IMR-90 (cell line): ENCODE results near the gene SHISAL1. TPM values are rescaled to one million over a fixed set of nuclear protein-coding genes. Genes with fewer than 3 reads are reported as not detected.

ENCODE experiments used
- ATAC-seq: fragments of 200-7000 bp; cut with Tn5 transposase; 2 replicates; pipeline ENCODE4 v1.9.1; 2020; ENCODE audit warnings: low read depth, mild to moderate bottlenecking, moderate library complexity
- BruUV-seq: library from RNA; stranded (reverse); fragments of 400-500 nt; replicated peaks from 2 replicates; lab custom pipeline; 2021; lab: Mats Ljungman, UMichigan
- CTCF ChIA-PET: fragments of 300-600 bp; formaldehyde crosslinking; extraction: SDS; loops from one replicate; lab custom pipeline; 2021; ENCODE audit warnings: antibody characterized with exemption; lab: Yijun Ruan, JAX
- POLR2A ChIA-PET: fragments of 300-600 bp; sonication (Branson Sonifier 250); formaldehyde crosslinking; loops from one replicate; lab custom pipeline; 2022; ENCODE audit warnings: antibody characterized with exemption; ENCODE audit not compliant: unreplicated experiment; lab: Charles Lee
- DNase-seq: peaks from one replicate; pipeline ENCODE4 v3.0.0; 2013
- H2AFZ ChIP-seq: replicated peaks from 2 replicates; pipeline ENCODE3; 2013; ENCODE audit warnings: low read length, mild to moderate bottlenecking; ENCODE audit not compliant: poor library complexity
- H2AK5ac ChIP-seq: 2 replicates; pipeline ENCODE4 v1.6.1; 2013; ENCODE audit warnings: low read depth, low read length, inconsistent platforms
- H2AK9ac ChIP-seq: replicated peaks from 2 replicates; pipeline ENCODE3; 2013; ENCODE audit warnings: mild to moderate bottlenecking, low read depth, low read length, moderate library complexity; ENCODE audit not compliant: poor library complexity
- H2BK120ac ChIP-seq: 2 replicates; pipeline ENCODE4 v1.6.1; 2013; ENCODE audit warnings: low read depth, low read length, inconsistent platforms
- H2BK15ac ChIP-seq: 3 replicates; pipeline ENCODE4 v1.6.1; 2013; ENCODE audit warnings: low read depth, low read length, inconsistent platforms
- H2BK20ac ChIP-seq: 2 replicates; pipeline ENCODE4 v1.6.1; 2013; ENCODE audit warnings: low read depth, mild to moderate bottlenecking, inconsistent platforms, low read length, moderate library complexity
- H2BK5ac ChIP-seq: 2 replicates; pipeline ENCODE4 v1.6.1; 2013; ENCODE audit warnings: mild to moderate bottlenecking, low read depth, low read length, inconsistent platforms; ENCODE audit not compliant: poor library complexity, severe bottlenecking
- H3K14ac ChIP-seq: replicated peaks from 2 replicates; pipeline ENCODE4 v1.6.1; 2013; ENCODE audit warnings: low read depth, low read length, inconsistent platforms
- H3K18ac ChIP-seq: 2 replicates; pipeline ENCODE4 v1.6.1; 2013; ENCODE audit warnings: low read depth, low read length, control low read depth
- H3K23ac ChIP-seq: 2 replicates; pipeline ENCODE4 v1.6.1; 2013; ENCODE audit warnings: low read depth, low read length, inconsistent platforms
- H3K27ac ChIP-seq: 2 replicates; pipeline ENCODE4 v1.5.1; 2013; ENCODE audit warnings: mild to moderate bottlenecking, control low read depth, low read length; ENCODE audit not compliant: insufficient read depth
- H3K27me3 ChIP-seq: 2 replicates; pipeline ENCODE4 v1.6.1; 2013; ENCODE audit warnings: low read length; ENCODE audit not compliant: control insufficient read depth, insufficient read depth
- H3K36me3 ChIP-seq: 2 replicates; pipeline ENCODE4 v1.6.1; 2013; ENCODE audit warnings: low read length, mixed read lengths; ENCODE audit not compliant: control insufficient read depth, insufficient read depth
- H3K4ac ChIP-seq: 2 replicates; pipeline ENCODE4 v1.6.1; 2013; ENCODE audit warnings: low read depth, low read length, inconsistent platforms
- H3K4me1 ChIP-seq: 2 replicates; pipeline ENCODE4 v1.6.1; 2013; ENCODE audit warnings: low read length, mixed read lengths; ENCODE audit not compliant: control insufficient read depth, insufficient read depth
- H3K4me2 ChIP-seq: 2 replicates; pipeline ENCODE4 v1.6.1; 2013; ENCODE audit warnings: low read depth, mild to moderate bottlenecking, control low read depth, low read length, moderate library complexity
- H3K4me3 ChIP-seq: 2 replicates; pipeline ENCODE4 v1.5.1; 2013; ENCODE audit warnings: low read depth, mild to moderate bottlenecking, control low read depth, low read length, moderate library complexity; ENCODE audit not compliant: insufficient read depth
- H3K56ac ChIP-seq: 2 replicates; pipeline ENCODE4 v1.6.1; 2013; ENCODE audit warnings: low read length, inconsistent platforms; ENCODE audit not compliant: insufficient read depth; ENCODE audit errors: extremely low read depth
- H3K79me1 ChIP-seq, 2 experiments: 2 replicates each; pipeline ENCODE4 v1.6.1; 2013; ENCODE audit warnings: low read length in 2 of 2, inconsistent platforms in 1 of 2, low read depth in 1 of 2
- H3K9ac ChIP-seq: 2 replicates; pipeline ENCODE4 v1.6.1; 2013; ENCODE audit warnings: low read depth, low read length, control low read depth
- H3K9me1 ChIP-seq: 2 replicates; pipeline ENCODE4 v1.6.1; 2013; ENCODE audit warnings: low read length, inconsistent platforms; ENCODE audit not compliant: insufficient read depth
- H3K9me3 ChIP-seq: 2 replicates; pipeline ENCODE4 v1.6.1; 2013; ENCODE audit warnings: low read length; ENCODE audit not compliant: control insufficient read depth, insufficient read depth
- H4K20me1 ChIP-seq: 2 replicates; pipeline ENCODE4 v1.6.1; 2013; ENCODE audit warnings: low read length, inconsistent platforms; ENCODE audit not compliant: insufficient read depth
- H4K5ac ChIP-seq: 2 replicates; pipeline ENCODE4 v1.6.1; 2013; ENCODE audit warnings: mild to moderate bottlenecking, low read depth, low read length, control low read depth
- H4K8ac ChIP-seq, 2 experiments: 2 replicates each; pipeline ENCODE4 v1.6.1; 2013; ENCODE audit warnings: low read depth in 2 of 2, low read length in 2 of 2, control low read depth in 1 of 2, inconsistent platforms in 1 of 2
- H4K91ac ChIP-seq: 2 replicates; pipeline ENCODE4 v1.6.1; 2013; ENCODE audit warnings: low read depth, low read length, inconsistent platforms; ENCODE audit not compliant: insufficient read depth
- BHLHE40 ChIP-seq: fragments of 150-350 bp; IDR thresholded peaks from 2 replicates; pipeline ENCODE4 v1.6.1; 2016; ENCODE audit warnings: mild to moderate bottlenecking, low read depth, low read length
- CEBPB ChIP-seq: IDR thresholded peaks from 2 replicates; pipeline ENCODE4 v1.6.1; 2012; ENCODE audit warnings: low read depth, low read length, improper control_type of control experiment
- CHD1 ChIP-seq: IDR thresholded peaks from 2 replicates; pipeline ENCODE4 v1.6.1; 2012; ENCODE audit warnings: low read depth, low read length, improper control_type of control experiment
- FOS ChIP-seq: fragments of 150-350 bp; IDR thresholded peaks from 2 replicates; pipeline ENCODE4 v1.6.1; 2016; ENCODE audit warnings: low read depth, low read length
- MAFK ChIP-seq: IDR thresholded peaks from 2 replicates; pipeline ENCODE4 v1.6.1; 2012; ENCODE audit warnings: low read depth, low read length, improper control_type of control experiment
- MAZ ChIP-seq: IDR thresholded peaks from 2 replicates; pipeline ENCODE4 v1.6.1; 2012; ENCODE audit warnings: low read depth, mild to moderate bottlenecking, low read length, improper control_type of control experiment, moderate library complexity, borderline replicate concordance
- MXI1 ChIP-seq: IDR thresholded peaks from 2 replicates; pipeline ENCODE4 v1.6.1; 2012; ENCODE audit warnings: low read depth, mild to moderate bottlenecking, low read length, moderate library complexity, borderline replicate concordance
- POLR2A ChIP-seq: IDR thresholded peaks from 2 replicates; pipeline ENCODE4 v1.6.1; 2012; ENCODE audit warnings: mild to moderate bottlenecking, low read depth, low read length
- RAD21 ChIP-seq: IDR thresholded peaks from 2 replicates; pipeline ENCODE4 v1.6.1; 2012; ENCODE audit warnings: low read length, improper control_type of control experiment
- RCOR1 ChIP-seq: IDR thresholded peaks from 2 replicates; pipeline ENCODE4 v1.6.1; 2012; ENCODE audit warnings: mild to moderate bottlenecking, low read length, improper control_type of control experiment; ENCODE audit not compliant: insufficient replicate concordance
- RFX5 ChIP-seq: IDR thresholded peaks from 2 replicates; pipeline ENCODE4 v1.8.0; 2012; ENCODE audit warnings: low read depth, mild to moderate bottlenecking, low read length, moderate library complexity
- SMC3 ChIP-seq: fragments of 150-350 bp; IDR thresholded peaks from 2 replicates; pipeline ENCODE4 v1.6.1; 2016; ENCODE audit warnings: low read depth, mild to moderate bottlenecking, antibody characterized with exemption, low read length, moderate library complexity
- WGBS, 2 experiments: methylation state at CpG; one replicate each; pipeline versions ENCODE4 v1.1.5 to v1.1.7; 2013; ENCODE audit warnings: missing lambda C conversion rate in 2 of 2; ENCODE audit not compliant: insufficient read length in 1 of 2; ENCODE audit errors: extremely low coverage in 2 of 2; 5-methylcytosine and 5-hydroxymethylcytosine counted together
- dilution Hi-C: fragments of 300-500 bp; cut with HindIII; formaldehyde crosslinking; loops from one replicate; pipeline ENCODE4 v1.14.3; 2018; ENCODE audit warnings: low sequenced_read_pairs; ENCODE audit not compliant: unreplicated experiment
- in situ Hi-C: fragments of 300-500 bp; cut with MboI; formaldehyde crosslinking; loops from 3 replicates; pipeline ENCODE4 v1.14.3; 2019; ENCODE audit warnings: low sequenced_read_pairs, inconsistent platforms, mixed read lengths
- intact Hi-C: fragments of 100-400 bp; cut with micrococcal nuclease; formaldehyde crosslinking; loops from 2 replicates; pipeline ENCODE4 v1.10.0; 2022
- polyA plus RNA-seq, 3 experiments: library from polyadenylated mRNA; depleted of rRNA; stranded (reverse); fragments of >200 nt; gene quantifications; 2 replicates each; pipeline ENCODE4 v1.2.3, GENCODE V29; 2012; ENCODE audit warnings: low replicate concordance in 1 of 3
- total RNA-seq: library from RNA; depleted of rRNA; stranded (reverse); fragments of >200 nt; gene quantifications from 2 replicates; pipeline ENCODE4 v1.2.3, GENCODE V29; 2012
- TF ChIP-seq, protein P1 (sequence below): fragments of 150-350 bp; IDR thresholded peaks from 2 replicates; pipeline ENCODE4 v1.6.1; 2017; ENCODE audit warnings: mild to moderate bottlenecking, antibody characterized with exemption, low read length, low read depth
- TF ChIP-seq, protein P2 (sequence below): conservative IDR thresholded peaks from 2 replicates; pipeline ENCODE4 v1.5.1; 2012; ENCODE audit warnings: mild to moderate bottlenecking, low read depth, low read length, improper control_type of control experiment
- TF ChIP-seq, protein P3 (sequence below): fragments of 150-350 bp; IDR thresholded peaks from 2 replicates; pipeline ENCODE4 v1.6.1; 2016; ENCODE audit warnings: low read depth, mild to moderate bottlenecking, low read length, moderate library complexity, borderline replicate concordance

Gene SHISAL1
- total and polyA plus RNA-seq, 2 of the 4 experiments (the other 2 are of a cell fraction): 1.0 to 1.4 TPM

DNA sequence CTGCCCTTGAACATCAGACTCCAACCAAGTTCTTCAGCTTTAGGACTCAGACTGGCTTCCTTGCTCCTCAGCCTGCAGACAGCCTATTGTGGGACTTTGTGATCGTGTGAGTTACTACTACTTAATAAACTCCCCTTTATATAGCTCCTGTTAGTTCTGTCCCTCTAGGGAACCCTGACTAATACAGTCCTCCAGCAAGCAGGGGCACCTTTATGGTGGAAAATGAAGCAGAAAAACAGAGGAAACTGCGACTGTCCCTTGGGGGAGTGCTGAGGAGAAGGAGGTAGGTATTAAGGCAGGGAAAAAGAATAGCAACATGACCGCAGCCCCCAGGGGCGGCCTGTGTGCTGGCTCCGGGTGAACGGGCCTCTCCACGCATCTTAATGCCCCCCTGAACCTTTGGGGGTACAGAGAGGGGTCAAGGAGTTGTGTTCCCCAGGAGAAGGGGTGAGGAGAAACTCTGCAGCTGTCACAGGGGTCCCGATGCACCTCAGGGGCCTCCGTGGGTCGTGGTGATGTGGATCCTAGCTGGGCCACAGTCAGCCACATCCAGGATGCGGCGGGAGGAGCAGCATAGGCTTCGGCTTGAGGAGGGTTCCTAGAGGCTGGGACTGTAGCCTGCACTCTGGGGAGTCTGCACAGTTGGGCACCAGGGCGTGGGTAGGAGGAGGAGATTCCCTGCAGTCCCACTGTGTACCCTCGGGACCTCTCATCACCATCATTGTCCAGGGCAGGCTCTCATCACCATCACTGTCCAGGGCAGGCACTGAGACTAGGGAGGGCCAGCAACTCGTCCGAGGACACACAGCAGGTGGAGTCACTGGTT lies 34.3 kb downstream of the SHISAL1 start:
- intact Hi-C loops: no loop called here
- Histone ChIP-seq H3K14ac (no peak overlapping the region), H3K4me2 (no peak overlapping the region), H4K8ac (no peak overlapping the region), H3K9me3 (no peaks in the 10 kb centered on the region), H3K23ac (no peak overlapping the region), H3K4me3 (no peak overlapping the region), H2AFZ (peak overlapping the region; percentile 65), H3K9me1 (peaks cover 2% of the 10 kb centered on the region; the same call in 1 of the 2 replicates), H3K9ac (no peak overlapping the region), H3K56ac (no peak overlapping the region), H3K27me3 (peaks cover 6% of the 10 kb centered on the region; the same call in 1 of the 2 replicates), H4K91ac (no peak overlapping the region), H4K5ac (no peak overlapping the region), H3K18ac (no peak overlapping the region), H2BK20ac (no peak overlapping the region), H3K36me3 (peaks cover 2% of the 10 kb centered on the region; the same call in 1 of the 2 replicates), H3K79me1 (no peaks in the 10 kb centered on the region), H2AK5ac (no peak overlapping the region), H2AK9ac (no peak overlapping the region), H3K4ac (no peak overlapping the region), H2BK5ac (no peak overlapping the region), H4K20me1 (no peaks in the 10 kb centered on the region), H2BK120ac (no peak overlapping the region), H2BK15ac (no peak overlapping the region), H3K27ac (no peak overlapping the region), H3K4me1 (peaks cover 3% of the 10 kb centered on the region; the same call in 1 of the 2 replicates)
- 72% methylated on average over 6 of the region's 17 CpGs; no CpG with 5 or more reads in 1 of the 2 experiments for WGBS, 2 experiments
- no peak for ATAC-seq
- ChIA-PET CTCF (interaction anchor here (1.0 kb wide), 1 partner anchor 11 kb away, joined by 4 read pairs; no protein-coding TSS in a partner anchor), POLR2A (no interaction called here)
- TF ChIP-seq MAZ (no peak), BHLHE40 (no peak), MXI1 (no peak), CHD1 (no peak), RCOR1 (no peak), RFX5 (no peak), POLR2A (no peak), SMC3 (no peak), MAFK (no peak), FOS (no peak), RAD21 (no peak), CEBPB (no peak)
- TF ChIP-seq, protein P1, sequence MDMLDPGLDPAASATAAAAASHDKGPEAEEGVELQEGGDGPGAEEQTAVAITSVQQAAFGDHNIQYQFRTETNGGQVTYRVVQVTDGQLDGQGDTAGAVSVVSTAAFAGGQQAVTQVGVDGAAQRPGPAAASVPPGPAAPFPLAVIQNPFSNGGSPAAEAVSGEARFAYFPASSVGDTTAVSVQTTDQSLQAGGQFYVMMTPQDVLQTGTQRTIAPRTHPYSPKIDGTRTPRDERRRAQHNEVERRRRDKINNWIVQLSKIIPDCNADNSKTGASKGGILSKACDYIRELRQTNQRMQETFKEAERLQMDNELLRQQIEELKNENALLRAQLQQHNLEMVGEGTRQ: no peak
- TF ChIP-seq, protein P2, sequence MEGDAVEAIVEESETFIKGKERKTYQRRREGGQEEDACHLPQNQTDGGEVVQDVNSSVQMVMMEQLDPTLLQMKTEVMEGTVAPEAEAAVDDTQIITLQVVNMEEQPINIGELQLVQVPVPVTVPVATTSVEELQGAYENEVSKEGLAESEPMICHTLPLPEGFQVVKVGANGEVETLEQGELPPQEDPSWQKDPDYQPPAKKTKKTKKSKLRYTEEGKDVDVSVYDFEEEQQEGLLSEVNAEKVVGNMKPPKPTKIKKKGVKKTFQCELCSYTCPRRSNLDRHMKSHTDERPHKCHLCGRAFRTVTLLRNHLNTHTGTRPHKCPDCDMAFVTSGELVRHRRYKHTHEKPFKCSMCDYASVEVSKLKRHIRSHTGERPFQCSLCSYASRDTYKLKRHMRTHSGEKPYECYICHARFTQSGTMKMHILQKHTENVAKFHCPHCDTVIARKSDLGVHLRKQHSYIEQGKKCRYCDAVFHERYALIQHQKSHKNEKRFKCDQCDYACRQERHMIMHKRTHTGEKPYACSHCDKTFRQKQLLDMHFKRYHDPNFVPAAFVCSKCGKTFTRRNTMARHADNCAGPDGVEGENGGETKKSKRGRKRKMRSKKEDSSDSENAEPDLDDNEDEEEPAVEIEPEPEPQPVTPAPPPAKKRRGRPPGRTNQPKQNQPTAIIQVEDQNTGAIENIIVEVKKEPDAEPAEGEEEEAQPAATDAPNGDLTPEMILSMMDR: no peak
- TF ChIP-seq, protein P3, sequence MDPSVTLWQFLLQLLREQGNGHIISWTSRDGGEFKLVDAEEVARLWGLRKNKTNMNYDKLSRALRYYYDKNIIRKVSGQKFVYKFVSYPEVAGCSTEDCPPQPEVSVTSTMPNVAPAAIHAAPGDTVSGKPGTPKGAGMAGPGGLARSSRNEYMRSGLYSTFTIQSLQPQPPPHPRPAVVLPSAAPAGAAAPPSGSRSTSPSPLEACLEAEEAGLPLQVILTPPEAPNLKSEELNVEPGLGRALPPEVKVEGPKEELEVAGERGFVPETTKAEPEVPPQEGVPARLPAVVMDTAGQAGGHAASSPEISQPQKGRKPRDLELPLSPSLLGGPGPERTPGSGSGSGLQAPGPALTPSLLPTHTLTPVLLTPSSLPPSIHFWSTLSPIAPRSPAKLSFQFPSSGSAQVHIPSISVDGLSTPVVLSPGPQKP: no peak
- BruUV-seq: no TSS peak
- in situ Hi-C loops: no loop called here
- dilution Hi-C loops: no loop called here
- DNase-seq: no peak
